GM12872 (cell line): ENCODE results near the gene INO80E.

Source experiments
- CTCF ChIP-seq: IDR thresholded peaks from 3 replicates; pipeline ENCODE4 v1.5.1; 2011; ENCODE audit warnings: low read depth, mild to moderate bottlenecking, low read length, moderate library complexity; ENCODE audit not compliant: insufficient read depth

The INO80E gene

GRCh38 chr16:29978564-29979270 lies 17.3 kb upstream of the INO80E start:
- no peak for TF ChIP-seq CTCF

- TF ChIP-seq CTCF: no peak
Observed at GRCh38 chr16:29982560-29983419, 13.3 kb upstream of the INO80E start.

GRCh38 chr16:29983420-29984136 lies 12.5 kb upstream of the INO80E start:
- TF ChIP-seq CTCF: no peak

- no peak for TF ChIP-seq CTCF
Observed at GRCh38 chr16:29984137-29984763, 11.8 kb upstream of the INO80E start.

GRCh38 chr16:29984764-29985147 lies 11.3 kb upstream of the INO80E start:
- no peak for TF ChIP-seq CTCF

GRCh38 chr16:29985271-29985811 lies 10.7 kb upstream of the INO80E start:
- TF ChIP-seq CTCF: no peak

- TF ChIP-seq CTCF: no peak
Observed at GRCh38 chr16:29986231-29986630, 9.8 kb upstream of the INO80E start.
